Bronchial smooth muscle cell (primary cell): ENCODE results near the gene CPNE6. TPM values are rescaled to one million over a fixed set of nuclear protein-coding genes. Genes with fewer than 3 reads are reported as not detected.

Experiments
- total RNA-seq: library from RNA; depleted of rRNA; stranded (reverse); fragments of >200 nt; gene quantifications from 2 replicates; pipeline ENCODE4 v1.2.1, GENCODE V29; 2014

CPNE6 gene
- not detected in 2 replicates for total RNA-seq

DNA sequence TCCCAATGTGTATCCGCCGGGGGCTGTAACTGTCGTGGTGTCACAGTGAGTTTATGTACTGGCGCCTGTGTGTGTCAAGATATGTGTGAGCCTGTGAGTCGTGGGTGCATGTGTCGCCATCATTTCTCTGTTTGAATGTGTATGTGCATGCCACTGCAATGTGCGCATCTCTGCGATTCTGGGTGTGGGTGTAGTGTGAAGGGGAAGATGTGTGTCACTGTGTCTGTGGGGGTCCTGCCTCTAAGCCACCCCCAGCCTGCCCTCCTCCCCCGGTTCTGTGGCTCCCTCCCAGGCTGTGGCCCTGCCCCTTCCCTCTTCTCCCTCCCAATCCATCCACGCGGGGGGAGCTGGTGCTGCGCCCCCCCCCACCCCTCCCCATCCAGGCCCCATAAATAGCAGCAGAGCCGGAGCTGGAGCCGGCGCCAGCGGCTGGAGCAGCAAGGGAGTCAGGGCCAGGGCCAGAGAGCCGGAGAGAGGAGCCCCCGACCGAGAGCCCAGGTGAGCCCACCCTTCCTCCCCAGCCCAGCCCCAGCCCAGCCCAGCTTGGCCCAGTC lies at the start of gene CPNE6:
CPNE6 (plus strand) TSS at position 419 of the 554 bp plus-strand sequence. CDS start 1,375 bp downstream, outside the sequence.

DNA sequence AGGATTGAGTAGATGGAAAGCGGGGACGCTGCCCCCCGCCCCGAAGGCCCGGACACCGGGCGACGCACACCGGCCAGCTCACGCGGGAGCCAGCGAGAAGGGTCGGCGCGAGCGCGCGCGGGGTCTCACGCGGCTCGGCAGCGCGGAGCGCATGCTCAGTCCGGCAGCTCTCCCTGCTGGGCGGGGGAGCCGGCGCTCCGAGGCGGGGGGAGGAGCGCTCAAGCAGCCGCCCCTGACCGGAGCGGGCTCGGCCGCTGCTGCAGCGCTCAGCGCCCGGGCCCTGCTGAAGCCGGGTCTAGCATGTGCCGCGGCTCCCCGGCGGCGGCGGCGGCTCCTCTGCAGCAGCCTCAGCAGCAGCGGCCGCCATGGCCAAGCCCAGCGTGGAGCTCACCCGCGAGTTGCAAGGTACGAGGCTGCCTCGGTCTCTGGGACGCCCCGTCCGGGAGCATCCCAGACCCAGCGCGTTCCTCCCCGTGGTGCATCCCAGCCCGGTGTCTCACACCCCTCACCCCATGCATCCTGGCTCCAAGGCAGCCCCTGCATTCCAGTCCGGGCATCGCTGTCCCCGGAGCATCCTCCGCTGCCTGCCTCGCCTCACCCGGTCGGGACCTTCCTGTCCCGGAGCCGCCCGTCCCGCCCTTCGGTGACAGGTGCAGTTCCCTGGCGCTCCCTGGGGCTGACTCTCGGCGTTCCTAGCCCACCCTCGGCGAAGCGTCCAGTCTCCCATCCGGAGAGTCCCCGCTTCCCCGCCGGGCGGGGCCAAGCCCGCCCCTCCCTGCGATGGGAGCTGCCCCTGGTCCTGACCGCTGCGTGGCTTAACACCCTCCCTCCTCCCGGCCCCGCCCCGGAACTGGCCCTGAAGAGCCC lies 19.3 kb upstream of the CPNE6 start, which contains the start of gene CARMIL3:
CARMIL3 (plus strand) TSS at position 221 of the 867 bp plus-strand sequence; CDS start at position 366, 145 bp downstream.

DNA sequence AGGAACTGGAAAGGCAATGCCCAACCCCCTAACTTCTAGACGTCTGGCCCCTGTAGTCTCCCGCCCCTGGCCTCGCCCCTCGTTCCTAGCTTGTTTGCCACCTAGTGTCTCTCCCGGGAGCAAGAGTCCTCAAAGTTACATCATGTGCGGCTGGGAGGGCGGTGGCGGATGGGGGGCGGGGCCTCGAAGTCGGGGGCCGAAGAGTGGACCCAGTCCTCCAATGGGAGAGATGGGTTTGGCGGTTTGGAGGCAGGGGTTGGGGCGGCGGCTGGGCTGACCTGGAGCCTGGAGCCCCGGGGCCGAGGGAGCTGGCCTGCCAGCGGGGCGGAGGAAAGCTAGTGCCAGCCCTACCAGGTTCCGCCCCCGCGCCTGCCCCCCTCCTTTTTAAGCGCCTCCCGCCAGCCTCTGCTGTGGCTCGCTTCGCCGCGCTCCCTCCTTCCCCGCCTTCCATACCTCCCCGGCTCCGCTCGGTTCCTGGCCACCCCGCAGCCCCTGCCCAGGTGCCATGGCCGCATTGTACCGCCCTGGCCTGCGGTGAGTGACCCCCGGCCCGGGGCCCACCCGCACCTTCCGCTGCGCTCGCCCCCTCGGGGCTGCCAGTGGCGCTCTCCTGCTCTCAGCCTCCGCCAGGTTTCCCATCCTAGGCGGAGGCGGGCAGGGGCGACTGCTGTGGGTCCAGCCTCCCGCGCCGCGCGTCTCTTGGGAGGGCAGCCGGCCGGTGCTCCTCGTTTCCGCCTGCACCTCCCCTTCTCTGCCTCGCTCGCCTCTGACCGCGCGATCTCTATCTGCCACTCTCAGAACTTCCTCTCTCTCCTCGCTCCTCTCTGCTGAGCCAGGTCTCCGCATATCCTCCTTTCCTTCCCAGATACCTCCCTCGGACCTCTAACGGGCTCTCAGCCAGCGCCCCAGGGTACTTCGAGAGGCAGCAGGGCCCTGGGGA lies 22.8 kb downstream of the CPNE6 start, which contains the start of gene PCK2:
PCK2 (plus strand) TSS at position 411 of the 940 bp plus-strand sequence; CDS start at position 506, 95 bp downstream.

DNA sequence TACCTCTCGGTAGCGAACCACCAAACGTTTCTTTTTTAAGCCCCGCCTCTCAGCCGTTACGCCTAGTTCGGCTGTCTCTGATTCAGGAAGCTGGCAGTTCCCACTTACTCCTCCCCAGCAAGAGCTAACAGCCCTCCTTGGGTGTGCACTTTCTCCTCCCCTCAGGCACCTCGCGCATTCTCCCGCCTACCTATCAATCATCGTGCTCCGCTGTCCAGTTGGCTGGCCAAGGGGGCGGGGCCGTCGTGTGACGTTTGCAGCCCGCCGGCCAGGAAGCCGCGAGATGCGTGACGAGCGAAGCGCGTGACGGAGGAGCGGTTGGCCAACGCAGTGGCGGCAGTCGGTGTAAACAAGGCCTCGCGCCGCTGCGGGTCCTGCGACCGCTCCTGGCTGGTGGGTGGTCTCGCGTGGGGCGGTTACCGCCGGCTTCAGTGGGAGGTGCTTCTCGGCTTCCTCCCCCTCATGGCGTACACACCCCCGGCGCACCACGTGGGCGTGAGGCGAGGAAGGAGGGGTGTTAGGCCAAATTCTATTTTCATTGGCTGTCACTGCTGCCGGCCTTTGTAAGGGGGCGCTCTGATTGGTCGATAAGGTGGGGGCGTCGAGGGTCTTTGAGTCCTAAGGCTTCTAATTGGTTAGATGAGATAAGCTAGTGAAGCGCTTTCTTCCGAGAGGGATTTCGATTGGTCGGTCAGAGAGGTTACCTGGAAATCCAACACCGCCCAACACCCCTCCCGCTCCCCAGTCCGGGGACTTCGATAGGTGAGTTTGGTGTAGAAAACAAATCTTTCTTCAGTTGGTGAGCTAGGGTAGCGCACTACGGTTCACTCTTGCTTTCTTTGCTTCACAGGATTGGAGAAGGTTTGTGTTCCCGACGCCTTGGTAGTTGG lies 43.4 kb downstream of the CPNE6 start, which contains the start of the genes DCAF11 and NRL:
DCAF11 (plus strand) TSS at position 246 of the 890 bp plus-strand sequence. CDS start 818 bp downstream, outside the sequence.
NRL (minus strand) TSS at position 418 of the 890 bp plus-strand sequence. CDS start 32,101 bp downstream, outside the sequence.

Other genes starting within 250 kb of the CPNE6 start
- 61.6 and 72.0 TPM in 2 replicates for gene DHRS4, start 117.8 kb upstream of the CPNE6 start, total RNA-seq
- 21.6 and 26.6 TPM in 2 replicates for gene DHRS4L2, start 82.6 kb upstream of the CPNE6 start, total RNA-seq
- gene CARMIL3, start 19.6 kb upstream of the CPNE6 start, total RNA-seq, result under 0.01 and 0.17 TPM in 2 replicates
- 14.5 and 17.0 TPM in 2 replicates for gene PCK2, start 22.7 kb downstream of the CPNE6 start, total RNA-seq
- gene DCAF11, start 43.2 kb downstream of the CPNE6 start, total RNA-seq, result 58.0 and 74.9 TPM in 2 replicates
- gene NRL, start 43.4 kb downstream of the CPNE6 start, total RNA-seq, result 0.95 and 1.0 TPM in 2 replicates
- gene FITM1, start 59.1 kb downstream of the CPNE6 start, total RNA-seq, result 0.16 TPM in 1 of 2 replicates, not detected in the other
- gene PSME1, start 64.6 kb downstream of the CPNE6 start, total RNA-seq, result 93.1 and 102 TPM in 2 replicates
- gene EMC9, start 70.0 kb downstream of the CPNE6 start, total RNA-seq, result 11.9 and 13.9 TPM in 2 replicates
- gene PSME2, start 75.0 kb downstream of the CPNE6 start, total RNA-seq, result 60.0 and 106 TPM in 2 replicates
- 22.2 and 25.8 TPM in 2 replicates for gene RNF31, start 75.9 kb downstream of the CPNE6 start, total RNA-seq
- gene IRF9, start 89.7 kb downstream of the CPNE6 start, total RNA-seq, result 101 and 116 TPM in 2 replicates
- gene REC8, start 100.5 kb downstream of the CPNE6 start, total RNA-seq, result 0.77 and 1.4 TPM in 2 replicates
- 24.0 and 24.3 TPM in 2 replicates for gene IPO4, start 117.3 kb downstream of the CPNE6 start, total RNA-seq
- 50.9 and 54.5 TPM in 2 replicates for gene TM9SF1, start 123.9 kb downstream of the CPNE6 start, total RNA-seq
- 0.16 TPM in 1 of 2 replicates, not detected in the other for gene TSSK4, start 134.1 kb downstream of the CPNE6 start, total RNA-seq
- gene CHMP4A, start 141.9 kb downstream of the CPNE6 start, total RNA-seq, result 18.6 and 23.8 TPM in 2 replicates
- 15.3 and 17.8 TPM in 2 replicates for gene MDP1, start 144.5 kb downstream of the CPNE6 start, total RNA-seq
- 277 and 335 TPM in 2 replicates for gene NEDD8, start 160.8 kb downstream of the CPNE6 start, total RNA-seq
- 118 and 120 TPM in 2 replicates for gene GMPR2, start 161.4 kb downstream of the CPNE6 start, total RNA-seq
- gene TINF2, start 171.1 kb downstream of the CPNE6 start, total RNA-seq, result 36.6 and 48.1 TPM in 2 replicates
- gene TGM1, start 191.6 kb downstream of the CPNE6 start, total RNA-seq, result 0.16 and 0.86 TPM in 2 replicates
- 16.9 and 18.7 TPM in 2 replicates for gene RABGGTA, start 200.0 kb downstream of the CPNE6 start, total RNA-seq
- 11.2 and 14.7 TPM in 2 replicates for gene DHRS1, start 228.2 kb downstream of the CPNE6 start, total RNA-seq
- 13.4 and 13.9 TPM in 2 replicates for gene NOP9, start 228.3 kb downstream of the CPNE6 start, total RNA-seq
- 1.3 and 1.4 TPM in 2 replicates for gene CIDEB, start 236.4 kb downstream of the CPNE6 start, total RNA-seq
- gene LTB4R2, start 238.6 kb downstream of the CPNE6 start, total RNA-seq, result 1.9 and 2.7 TPM in 2 replicates
- 0.94 and 1.1 TPM in 2 replicates for gene LTB4R, start 239.9 kb downstream of the CPNE6 start, total RNA-seq